ENCODE data around the gene SVEP1.
A peak's percentile ranks its signal among the peaks of the same experiment; 100 is the strongest.

Gene SVEP1

GRCh38 chr9:110334871-110335270, 244.7 kb downstream of the SVEP1 start:
- TF ChIP-seq CTCF (IDR thresholded peaks at IDR 0.05; ENCODE audit: borderline replicate concordance, control extremely low read depth, extremely low read depth, insufficient read depth, missing control alignments) = no peak
- DNase-seq (ENCODE audit: low spot score) = no peak

GRCh38 chr9:110334183-110334582, 245.4 kb downstream of the SVEP1 start:
- no peak for TF ChIP-seq CTCF (IDR thresholded peaks at IDR 0.05; ENCODE audit: borderline replicate concordance, control extremely low read depth, extremely low read depth, insufficient read depth, missing control alignments)
- DNase-seq (ENCODE audit: low spot score) = peak; percentile 18
- in situ Hi-C loops (cut with MboI; ENCODE audit: low sequenced_read_pairs, unreplicated experiment) = no loop called here

More at GRCh38 chr9:110334871-110335270, 244.7 kb downstream of the SVEP1 start:
- in situ Hi-C loops (cut with MboI; ENCODE audit: low sequenced_read_pairs, unreplicated experiment) = no loop called here

- TF ChIP-seq CTCF (IDR thresholded peaks at IDR 0.05; ENCODE audit: borderline replicate concordance, control extremely low read depth, extremely low read depth, insufficient read depth, missing control alignments) = no peak
- in situ Hi-C loops (cut with MboI; ENCODE audit: low sequenced_read_pairs, unreplicated experiment) = no loop called here
These were observed 246.8 kb downstream of the SVEP1 start for GRCh38 chr9:110332766-110333165.

GRCh38 chr9:110330484-110331105, 248.9 kb downstream of the SVEP1 start:
- in situ Hi-C loops (cut with MboI; ENCODE audit: low sequenced_read_pairs, unreplicated experiment) = no loop called here
- DNase-seq (ENCODE audit: low spot score) = no peak
- TF ChIP-seq CTCF (IDR thresholded peaks at IDR 0.05; ENCODE audit: borderline replicate concordance, control extremely low read depth, extremely low read depth, insufficient read depth, missing control alignments) = no peak

More at GRCh38 chr9:110332766-110333165, 246.8 kb downstream of the SVEP1 start:
- DNase-seq (ENCODE audit: low spot score) = no peak

GRCh38 chr9:110329639-110330230, 249.8 kb downstream of the SVEP1 start:
- DNase-seq (ENCODE audit: low spot score) = no peak
- TF ChIP-seq CTCF (IDR thresholded peaks at IDR 0.05; ENCODE audit: borderline replicate concordance, control extremely low read depth, extremely low read depth, insufficient read depth, missing control alignments) = no peak
- in situ Hi-C loops (cut with MboI; ENCODE audit: low sequenced_read_pairs, unreplicated experiment) = no loop called here

- in situ Hi-C loops (cut with MboI; ENCODE audit: low sequenced_read_pairs, unreplicated experiment) = no loop called here
- TF ChIP-seq CTCF (IDR thresholded peaks at IDR 0.05; ENCODE audit: borderline replicate concordance, control extremely low read depth, extremely low read depth, insufficient read depth, missing control alignments) = no peak
These were observed 250.8 kb downstream of the SVEP1 start for GRCh38 chr9:110328763-110329162.

More at GRCh38 chr9:110328763-110329162, 250.8 kb downstream of the SVEP1 start:
- no peak for DNase-seq (ENCODE audit: low spot score)

Data from GM13976 (cell line).